H1 (cell line): Measurements from ENCODE around the gene PIGH. TPM values are rescaled to one million over a fixed set of nuclear protein-coding genes. Genes with fewer than 3 reads are reported as not detected.

Source experiments
- CTCF ChIA-PET: fragments of 300-600 bp; sonication (Branson Sonifier 250); formaldehyde crosslinking; loops from one replicate; lab custom pipeline; 2021; ENCODE audit not compliant: partially characterized antibody; lab: Charles Lee
- POLR2A ChIA-PET: fragments of 300-600 bp; sonication (Branson Sonifier 250); formaldehyde crosslinking; loops from one replicate; lab custom pipeline; 2021; ENCODE audit warnings: inconsistent platforms; ENCODE audit not compliant: partially characterized antibody; lab: Charles Lee
- DNase-seq, 2 experiments: peaks; one replicate each; pipeline versions ENCODE4 v3.0.0 to v3.0.0-alpha.2; 2010 to 2022; ENCODE audit warnings: low spot score in 2 of 2, low read depth in 1 of 2, mixed read lengths in 1 of 2
- FAIRE-seq: peaks from 2 replicates; lab custom pipeline; 2011; peaks lifted over from hg19 to GRCh38; lab: Jason Lieb, UNC
- H2AFZ ChIP-seq: 2 replicates; pipeline ENCODE4 v1.8.1; 2012; ENCODE audit warnings: low read length, inconsistent platforms
- H2AK5ac ChIP-seq: 2 replicates; pipeline ENCODE4 v1.6.1; 2013; ENCODE audit warnings: low read depth, low read length
- H2BK120ac ChIP-seq: replicated peaks from 2 replicates; pipeline ENCODE3; 2013; ENCODE audit warnings: low read depth, low read length, inconsistent platforms
- H2BK12ac ChIP-seq: 2 replicates; pipeline ENCODE4 v1.6.1; 2013; ENCODE audit warnings: low read depth, low read length
- H2BK15ac ChIP-seq: 2 replicates; pipeline ENCODE4 v1.6.1; 2013; ENCODE audit warnings: low read length
- H2BK20ac ChIP-seq: 2 replicates; pipeline ENCODE4 v1.6.1; 2013; ENCODE audit warnings: low read length
- H2BK5ac ChIP-seq: 2 replicates; pipeline ENCODE4 v1.6.1; 2013; ENCODE audit warnings: low read depth, low read length
- H3K14ac ChIP-seq: 2 replicates; pipeline ENCODE4 v1.6.1; 2013; ENCODE audit warnings: inconsistent platforms; ENCODE audit not compliant: insufficient read length
- H3K18ac ChIP-seq: 2 replicates; pipeline ENCODE4 v1.6.1; 2013; ENCODE audit warnings: low read length; ENCODE audit errors: extremely low read depth
- H3K23ac ChIP-seq: 2 replicates; pipeline ENCODE4 v1.6.1; 2013; ENCODE audit warnings: inconsistent platforms; ENCODE audit not compliant: insufficient read length
- H3K23me2 ChIP-seq: 2 replicates; pipeline ENCODE4 v1.6.1; 2013; ENCODE audit warnings: low read depth, low read length
- H3K27ac ChIP-seq: 2 replicates; pipeline ENCODE4 v1.6.1; 2011; ENCODE audit warnings: low read depth, low read length, inconsistent platforms
- H3K27me3 ChIP-seq, 4 experiments: replicated peaks in 1 of 4; 1 replicate in 1 of 4; 2 replicates in 3 of 4; pipeline versions ENCODE4 v1.6.1 to v1.8.1; 2011 to 2013; ENCODE audit warnings: low read length in 3 of 4, mild to moderate bottlenecking in 3 of 4, inconsistent platforms in 2 of 4, mixed read lengths in 2 of 4, moderate library complexity in 1 of 4; ENCODE audit not compliant: control insufficient read depth in 3 of 4, insufficient read depth in 3 of 4; ENCODE audit errors: extremely low read depth in 1 of 4
- H3K36me3 ChIP-seq, 4 experiments: 2 replicates each; pipeline versions ENCODE4 v1.6.1 to v1.8.1; 2011 to 2013; ENCODE audit warnings: mild to moderate bottlenecking in 4 of 4, low read length in 3 of 4, moderate library complexity in 2 of 4, control low read depth in 1 of 4, inconsistent platforms in 1 of 4; ENCODE audit not compliant: insufficient read depth in 4 of 4, control insufficient read depth in 2 of 4
- H3K4ac ChIP-seq: replicated peaks from 2 replicates; pipeline ENCODE3; 2013; ENCODE audit warnings: low read length, low read depth, mixed read lengths, inconsistent platforms; ENCODE audit not compliant: insufficient read length
- H3K4me1 ChIP-seq, 4 experiments: replicated peaks in 1 of 4; 1 replicate in 1 of 4; 2 replicates in 3 of 4; pipeline versions ENCODE4 v1.6.1 to v1.8.1; 2011 to 2013; ENCODE audit warnings: low read length in 3 of 4, inconsistent platforms in 2 of 4, mixed read lengths in 1 of 4; ENCODE audit not compliant: insufficient read depth in 4 of 4, control insufficient read depth in 3 of 4
- H3K4me2 ChIP-seq, 2 experiments: 2 replicates each; pipeline versions ENCODE4 v1.6.1 to v1.8.1; 2011 to 2013; ENCODE audit warnings: low read depth in 2 of 2, low read length in 2 of 2, control low read depth in 1 of 2, inconsistent platforms in 1 of 2, mild to moderate bottlenecking in 1 of 2; ENCODE audit not compliant: insufficient read depth in 1 of 2
- H3K4me3 ChIP-seq, 4 experiments: fragments of 200-600, 300-600 bp in 1 of 4; sonication (generic), shearing (Covaris generic), sonication (Bioruptor Twin) in 1 of 4; 2 replicates each; pipeline versions ENCODE4 v1.5.1 to v1.8.1; 2011 to 2016; ENCODE audit warnings: low read length in 4 of 4, low read depth in 3 of 4, control low read depth in 2 of 4, inconsistent platforms in 2 of 4, mild to moderate bottlenecking in 2 of 4, mixed read lengths in 1 of 4, moderate library complexity in 1 of 4; ENCODE audit not compliant: insufficient read depth in 2 of 4; ENCODE audit errors: extremely low read depth in 1 of 4
- H3K56ac ChIP-seq: replicated peaks from 2 replicates; pipeline ENCODE3; 2013; ENCODE audit warnings: low read depth, mild to moderate bottlenecking, mixed read lengths, low read length, inconsistent platforms; ENCODE audit not compliant: insufficient read length
- H3K79me1 ChIP-seq: 2 replicates; pipeline ENCODE4 v1.6.1; 2013; ENCODE audit warnings: low read depth, low read length, control low read depth
- H3K79me2 ChIP-seq, 2 experiments: 2 replicates each; pipeline versions ENCODE4 v1.6.1 to v1.8.1; 2012 to 2013; ENCODE audit warnings: low read length in 2 of 2, mild to moderate bottlenecking in 2 of 2, inconsistent platforms in 1 of 2; ENCODE audit not compliant: insufficient read depth in 2 of 2, control insufficient read depth in 1 of 2
- H3K9ac ChIP-seq, 4 experiments: replicated peaks in 1 of 4; 1 replicate in 1 of 4; 2 replicates in 3 of 4; pipeline versions ENCODE4 v1.6.1 to v1.8.1; 2011 to 2013; ENCODE audit warnings: low read depth in 3 of 4, low read length in 3 of 4, control low read depth in 2 of 4, mild to moderate bottlenecking in 2 of 4, moderate library complexity in 2 of 4, inconsistent platforms in 1 of 4; ENCODE audit errors: extremely low read depth in 1 of 4
- H3K9me3 ChIP-seq, 2 experiments: 2 replicates each; pipeline versions ENCODE4 v1.6.1 to v1.8.1; 2012 to 2013; ENCODE audit warnings: mild to moderate bottlenecking in 2 of 2, moderate library complexity in 2 of 2, control low read depth in 1 of 2, inconsistent platforms in 1 of 2, low read depth in 1 of 2, low read length in 1 of 2, mixed read lengths in 1 of 2; ENCODE audit not compliant: insufficient read depth in 2 of 2
- H4K20me1 ChIP-seq, 2 experiments: replicated peaks in 1 of 2; 2 replicates each; pipeline versions ENCODE3 to v1.8.1; 2011 to 2013; ENCODE audit warnings: inconsistent platforms in 2 of 2, low read length in 2 of 2, mild to moderate bottlenecking in 1 of 2; ENCODE audit not compliant: insufficient read depth in 2 of 2, control insufficient read depth in 1 of 2
- H4K5ac ChIP-seq: 2 replicates; pipeline ENCODE4 v1.6.1; 2013; ENCODE audit warnings: low read length, low read depth, mixed read lengths, inconsistent platforms; ENCODE audit not compliant: insufficient read length
- H4K8ac ChIP-seq: 2 replicates; pipeline ENCODE4 v1.8.0; 2013; ENCODE audit warnings: mild to moderate bottlenecking, moderate library complexity, low read length, inconsistent platforms; ENCODE audit not compliant: insufficient read depth; ENCODE audit errors: extremely low read depth
- H4K91ac ChIP-seq: replicated peaks from 2 replicates; pipeline ENCODE3; 2013; ENCODE audit warnings: low read length, mixed read lengths, inconsistent platforms; ENCODE audit not compliant: insufficient read length
- CBX5 ChIP-seq: fragments of 300-800, 300-1000 bp; sonication (generic); IDR thresholded peaks from 2 replicates; pipeline ENCODE4 v1.7.1; 2016; ENCODE audit warnings: antibody characterized with exemption, low read length, low read depth
- CREB1 ChIP-seq: IDR thresholded peaks from 2 replicates; pipeline ENCODE4 v1.6.1; 2012; ENCODE audit warnings: inconsistent platforms
- GTF2F1 ChIP-seq: IDR thresholded peaks from 2 replicates; pipeline ENCODE4 v1.6.1; 2012; ENCODE audit warnings: low read depth, low read length, improper control_type of control experiment, borderline replicate concordance
- RFX5 ChIP-seq: IDR thresholded peaks from 2 replicates; pipeline ENCODE4 v1.6.1; 2011; ENCODE audit warnings: low read depth, low read length, improper control_type of control experiment, borderline replicate concordance
- SRF ChIP-seq: IDR thresholded peaks from 2 replicates; pipeline ENCODE4 v1.6.1; 2011; ENCODE audit warnings: mild to moderate bottlenecking, low read depth, low read length, moderate library complexity
- WGBS, 2 experiments: shearing (Covaris generic) in 1 of 2; methylation state at CpG; one replicate each; pipeline versions ENCODE4 v1.1.6 to v1.1.7; 2013 to 2015; ENCODE audit warnings: low lambda C conversion rate in 2 of 2, mixed read lengths in 2 of 2, inconsistent platforms in 1 of 2, low coverage in 1 of 2, missing lambda C conversion rate in 1 of 2; ENCODE audit not compliant: insufficient replicate concordance in 2 of 2, insufficient coverage in 1 of 2, insufficient read length in 1 of 2; ENCODE audit errors: extremely low coverage in 1 of 2, missing lambda C conversion rate in 1 of 2; 5-methylcytosine and 5-hydroxymethylcytosine counted together
- polyA plus RNA-seq, 7 experiments: library from polyadenylated mRNA; depleted of rRNA in 3 of 7; stranded (reverse) in 5 of 7; unstranded in 2 of 7; fragments of >200 nt in 5 of 7; fragments of 200-250 nt in 2 of 7; gene quantifications; 1 replicate in 5 of 7; 2 replicates in 1 of 7; 4 replicates in 1 of 7; pipeline versions ENCODE4 v1.2.1 to v1.2.3, GENCODE V29; 2011 to 2013; ENCODE audit warnings: missing spikeins in 2 of 7, mixed read lengths in 2 of 7
- total RNA-seq: library from RNA; stranded (reverse); fragmentation: NEBNext Ultra II Directional; extraction: Animal tissue kit (Norgen Biotek cat#: 25700); gene quantifications from 2 replicates; pipeline ENCODE4 v1.2.1, GENCODE V29; 2021

PIGH gene
- total and polyA plus RNA-seq, 2 of the 8 experiments (the other 6 are each of a cell fraction or from before 2014, with no cell fraction given) = 7.2 to 8.6 TPM

GRCh38 chr14:67544590-67544989 is 55.5 kb downstream of the PIGH start:
- POLR2A ChIA-PET = no interaction called here
- Histone ChIP-seq H3K4me2 (no peak overlapping the region), H3K18ac (no peak overlapping the region), H4K91ac (no peak overlapping the region), H3K23me2 (no peaks in the 10 kb centered on the region; the same call in 1 of the 2 replicates), H2BK12ac (no peak overlapping the region), H3K23ac (no peak overlapping the region), H4K5ac (no peak overlapping the region), H2BK20ac (no peak overlapping the region), H2BK15ac (no peak overlapping the region), H3K14ac (no peak overlapping the region), H3K9ac (no peak overlapping the region), H4K20me1 (no peaks in the 10 kb centered on the region), H3K27me3 (no peaks in the 10 kb centered on the region), H3K79me1 (no peaks in the 10 kb centered on the region), H2BK5ac (no peak overlapping the region), H3K27ac (no peak overlapping the region), H3K4ac (no peak overlapping the region), H3K4me3 (no peak overlapping the region), H3K4me1 (peaks cover 2 to 13% (median 7%) of the 10 kb centered on the region in 4 experiments; a peak in 6 of 7 replicates), H2BK120ac (no peak overlapping the region), H3K56ac (no peak overlapping the region), H2AK5ac (no peak overlapping the region), H4K8ac (no peak overlapping the region), H3K36me3 (peaks cover 0 to 13% (median 6%) of the 10 kb centered on the region in 4 experiments; a peak in 4 of 8 replicates), H3K79me2 (peaks cover 0 to 3% of the 10 kb centered on the region in 2 experiments; a peak in 2 of 4 replicates), H3K9me3 (no peaks in the 10 kb centered on the region), H2AFZ (no peak overlapping the region)
- DNase-seq (no peak), FAIRE-seq (no peak)
- CTCF ChIA-PET = interaction anchor here (1.0 to 43.6 kb wide), 4 partner anchors 18 to 87 kb away, joined by 3 to 924 read pairs (median 3); no protein-coding TSS in a partner anchor
- 100% methylated on average over 1 of the region's 1 CpG; no CpG with 5 or more reads in 1 of the 2 experiments for WGBS, 2 experiments
- TF ChIP-seq RFX5 (no peak), CBX5 (no peak), CREB1 (no peak), GTF2F1 (no peak), SRF (no peak)
